ENCODE results near the gene METTL1.

The METTL1 gene

DNA sequence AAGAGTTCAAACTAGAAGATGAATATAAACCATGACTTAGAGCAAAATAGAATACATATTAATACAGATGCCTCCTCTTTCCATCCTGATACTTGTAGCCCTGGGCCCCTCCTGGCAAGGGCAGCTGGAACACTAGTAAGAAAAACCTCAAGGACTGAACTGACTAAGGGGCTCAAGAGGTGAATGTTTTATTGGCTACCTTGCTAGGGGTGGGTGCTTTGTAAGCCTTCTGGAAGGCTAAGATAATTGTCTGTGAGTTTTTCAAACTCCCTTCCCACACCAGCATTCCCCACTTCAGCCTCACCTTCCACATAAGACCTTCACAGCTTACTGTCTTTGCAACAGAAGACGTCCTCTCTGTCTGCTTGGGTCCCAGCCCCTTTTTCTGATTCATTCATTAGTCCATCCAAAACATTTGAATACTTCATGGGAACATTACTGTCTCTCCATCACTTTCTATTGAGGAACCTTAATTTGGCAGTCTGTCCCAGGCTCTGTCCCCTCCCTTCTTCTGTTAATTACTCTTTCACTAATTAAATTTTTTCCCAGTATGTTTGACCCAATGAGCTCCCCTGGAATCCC is 18.1 kb downstream of the METTL1 start:
- no peak for DNase-seq (ENCODE audit: low spot score)

DNA sequence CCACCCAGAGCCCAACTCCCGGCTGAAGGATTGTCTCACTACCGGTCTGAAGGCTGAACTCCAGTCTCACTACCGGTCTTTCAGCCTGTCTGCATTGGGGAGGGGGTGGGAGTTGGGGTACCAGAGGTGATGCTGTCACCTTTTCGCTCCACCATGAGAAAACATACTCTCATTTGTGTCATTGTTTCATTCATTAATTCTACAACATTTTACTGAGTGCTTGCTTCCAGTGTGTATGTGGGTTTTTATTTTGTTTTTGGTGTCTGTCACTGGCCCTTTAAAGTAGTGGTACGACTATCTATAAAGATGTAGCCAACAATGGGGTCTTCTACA is 19.3 kb downstream of the METTL1 start:
- DNase-seq (ENCODE audit: low spot score): no peak

DNA sequence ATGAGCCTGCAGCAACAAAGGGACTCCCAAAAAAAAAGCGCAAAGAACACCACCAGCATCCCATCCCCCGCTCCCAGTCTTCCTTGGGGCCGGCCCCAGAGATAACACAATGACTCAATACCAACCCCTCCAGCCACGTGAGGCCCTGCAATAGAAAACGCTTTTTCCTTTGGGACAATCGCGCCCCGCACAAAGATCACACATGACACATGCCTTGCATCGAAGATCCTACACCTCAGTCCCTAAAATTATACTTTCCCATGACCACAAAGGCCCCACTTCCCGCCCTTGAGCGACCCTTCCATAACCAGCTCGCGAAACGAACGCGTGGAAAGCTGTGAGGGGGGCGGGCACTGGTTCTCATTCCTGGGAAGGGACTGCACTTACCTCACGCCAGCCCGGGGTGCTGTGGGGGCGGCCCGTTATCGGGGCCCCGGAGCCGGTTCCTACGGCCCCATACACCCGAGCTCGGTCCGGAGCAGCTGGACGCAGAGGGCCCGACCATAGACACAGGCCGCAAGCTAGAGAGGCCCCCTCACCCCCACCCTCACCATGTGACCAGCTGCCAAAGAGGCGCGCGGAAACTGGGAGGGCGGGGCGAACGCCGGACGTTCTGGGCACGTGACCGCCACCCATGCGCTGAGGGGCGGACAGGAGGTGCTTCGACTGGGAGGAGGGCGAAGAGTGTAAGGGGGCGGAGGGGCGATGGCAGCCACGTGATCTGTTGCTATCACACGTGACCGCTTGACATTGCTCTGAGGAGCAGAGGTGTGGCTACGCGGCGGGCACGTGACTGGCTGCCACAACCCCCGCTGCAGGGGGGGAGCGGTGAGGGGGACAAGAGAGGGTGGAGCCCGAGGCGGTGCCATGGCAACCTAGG is 19.9 kb downstream of the METTL1 start, which contains the start of gene CDK4:
CDK4 (minus strand) TSS at position 523 of the 880 bp plus-strand sequence. CDS start 593 bp downstream, outside the sequence.
- DNase-seq (ENCODE audit: low spot score): peak; percentile 98

DNA sequence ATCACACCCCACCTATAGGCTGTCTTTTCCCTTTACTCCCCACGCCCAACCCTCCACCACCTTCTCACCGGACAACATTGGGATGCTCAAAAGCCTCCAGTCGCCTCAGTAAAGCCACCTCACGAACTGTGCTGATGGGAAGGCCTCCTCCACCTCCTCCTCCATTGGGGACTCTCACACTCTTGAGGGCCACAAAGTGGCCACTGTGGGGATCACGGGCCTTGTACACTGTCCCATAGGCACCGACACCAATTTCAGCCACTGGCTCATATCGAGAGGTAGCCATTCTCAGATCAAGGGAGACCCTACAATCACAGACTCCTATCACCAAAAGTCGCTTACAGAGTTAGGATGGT is 20.5 kb downstream of the METTL1 start:
- no peak for DNase-seq (ENCODE audit: low spot score)

DNA sequence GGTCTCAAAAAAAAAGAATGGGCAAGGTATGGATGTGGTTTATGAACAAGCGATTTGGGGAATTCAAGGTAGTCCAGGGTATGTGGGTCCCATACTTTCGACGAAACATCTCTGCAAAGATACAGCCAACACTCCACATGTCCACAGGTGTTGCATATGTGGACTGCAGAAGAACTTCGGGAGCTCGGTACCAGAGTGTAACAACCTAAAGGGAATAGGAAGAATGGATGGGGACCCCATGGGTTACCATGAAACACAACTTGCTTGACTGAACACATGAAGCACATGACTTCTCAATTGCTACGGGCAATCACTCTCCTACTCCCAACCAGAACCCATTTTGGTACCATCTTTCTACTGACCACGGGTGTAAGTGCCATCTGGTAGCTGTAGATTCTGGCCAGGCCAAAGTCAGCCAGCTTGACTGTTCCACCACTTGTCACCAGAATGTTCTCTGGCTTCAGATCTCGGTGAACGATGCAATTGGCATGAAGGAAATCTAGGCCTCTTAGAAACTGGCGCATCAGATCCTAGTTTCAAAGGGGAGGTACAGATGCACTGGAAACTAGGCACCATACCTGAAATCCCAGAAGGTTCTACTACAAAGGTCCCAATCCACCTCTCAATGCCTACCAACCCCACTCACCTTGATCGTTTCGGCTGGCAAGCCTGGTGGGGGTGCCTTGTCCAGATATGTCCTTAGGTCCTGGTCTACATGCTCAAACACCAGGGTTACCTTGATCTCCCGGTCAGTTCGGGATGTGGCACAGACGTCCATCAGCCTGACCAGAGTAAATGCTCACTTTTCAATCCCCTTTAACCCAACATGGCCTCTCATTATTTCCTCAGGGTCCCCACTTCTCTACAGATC is 21.1 kb downstream of the METTL1 start:
- DNase-seq (ENCODE audit: low spot score): no peak

DNA sequence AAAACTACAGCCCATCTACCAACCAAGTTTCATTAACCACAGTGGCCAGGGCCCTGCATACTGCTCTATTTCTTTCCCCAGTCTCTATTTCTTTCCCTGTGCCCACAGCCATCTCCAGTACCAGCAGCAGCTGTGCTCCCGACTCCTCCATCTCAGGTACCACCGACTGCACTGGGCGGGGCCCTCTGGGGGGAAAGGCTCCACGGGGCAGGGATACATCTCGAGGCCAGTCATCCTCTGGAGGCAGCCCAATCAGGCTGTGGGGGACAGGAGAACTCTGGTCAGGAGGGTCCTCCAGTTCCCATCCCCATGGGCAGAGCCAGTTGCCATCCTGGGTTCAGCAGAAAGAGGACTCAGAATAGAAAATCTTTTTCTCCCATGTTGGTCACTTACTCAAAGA is 22.8 kb downstream of the METTL1 start:
- DNase-seq (ENCODE audit: low spot score): no peak

DNA sequence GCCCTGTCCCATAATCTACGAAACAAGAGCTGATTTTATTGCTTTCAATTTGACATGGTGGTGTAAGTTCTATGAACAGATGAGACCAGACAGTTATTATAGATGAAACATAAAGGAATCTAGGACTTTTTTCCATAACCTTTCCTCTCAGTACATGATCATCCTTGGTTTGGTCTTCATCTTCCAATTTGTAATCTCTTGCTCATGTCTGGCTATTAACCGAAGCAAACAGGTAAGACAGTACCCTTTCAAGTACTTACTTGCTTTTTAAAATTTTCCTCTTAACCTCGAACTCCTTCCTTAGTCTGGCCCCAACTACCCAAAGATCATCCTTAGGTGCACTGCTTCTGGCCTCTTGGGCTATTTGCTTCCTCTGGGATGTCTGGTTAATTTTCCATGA is 25.9 kb downstream of the METTL1 start:
- no peak for DNase-seq (ENCODE audit: low spot score)

DNA sequence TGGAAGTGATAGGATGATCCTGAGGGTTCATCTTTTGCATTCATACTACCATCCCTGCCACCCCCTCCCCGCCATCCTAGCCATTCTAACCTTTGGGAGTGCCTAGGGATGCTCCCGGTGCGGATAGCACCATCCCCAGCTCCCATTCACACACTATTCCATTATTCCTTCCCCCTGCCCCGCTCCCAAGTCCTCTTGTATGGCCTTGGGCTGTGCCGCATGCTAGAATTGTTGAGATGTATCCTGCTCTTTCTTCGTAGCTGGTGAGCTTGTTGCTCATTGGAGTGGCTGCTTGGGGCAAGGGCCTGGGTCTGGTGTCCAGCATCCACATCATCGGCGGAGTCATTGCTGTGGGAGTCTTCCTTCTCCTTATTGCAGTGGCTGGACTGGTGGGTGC is 26.4 kb downstream of the METTL1 start:
- no peak for DNase-seq (ENCODE audit: low spot score)

DNA sequence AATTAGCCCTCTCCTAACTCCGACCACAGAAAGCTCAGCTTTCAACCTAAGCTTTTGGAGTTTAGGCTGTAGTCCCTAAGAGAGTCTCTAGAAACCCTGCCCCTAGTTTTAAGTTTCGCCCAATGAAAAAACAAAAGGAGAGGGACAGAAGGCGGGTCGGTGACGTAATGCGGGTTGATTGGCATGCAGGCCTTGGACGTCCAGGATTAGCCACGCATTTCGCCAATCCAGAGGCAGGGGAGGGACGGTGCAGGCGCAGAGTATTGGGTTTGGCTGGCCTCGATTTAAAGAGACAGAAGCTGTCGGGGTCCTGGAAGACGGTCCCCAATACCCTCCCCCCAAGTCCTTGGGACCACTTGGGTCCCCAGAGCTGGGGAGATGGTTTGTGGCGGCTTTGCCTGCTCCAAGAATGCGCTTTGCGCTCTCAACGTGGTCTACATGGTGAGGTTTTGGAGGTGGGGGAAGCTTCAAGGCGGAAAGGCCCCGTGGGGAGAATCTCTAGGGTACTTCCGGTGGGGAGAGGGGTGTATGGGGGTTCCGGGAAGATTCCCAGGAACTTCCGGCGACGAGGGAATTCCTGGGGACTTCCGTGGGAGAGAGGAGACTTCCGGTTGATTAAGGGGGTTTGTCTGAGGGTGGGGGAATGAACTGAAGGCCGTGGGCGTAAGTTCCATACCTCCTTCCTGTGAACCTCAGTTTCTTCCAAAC is 27.0 kb downstream of the METTL1 start, which contains the start of gene TSPAN31:
TSPAN31 (plus strand) TSS at position 263 of the 708 bp plus-strand sequence; CDS start at position 379, 116 bp downstream.
- peak; percentile 95 for DNase-seq (ENCODE audit: low spot score)

DNA sequence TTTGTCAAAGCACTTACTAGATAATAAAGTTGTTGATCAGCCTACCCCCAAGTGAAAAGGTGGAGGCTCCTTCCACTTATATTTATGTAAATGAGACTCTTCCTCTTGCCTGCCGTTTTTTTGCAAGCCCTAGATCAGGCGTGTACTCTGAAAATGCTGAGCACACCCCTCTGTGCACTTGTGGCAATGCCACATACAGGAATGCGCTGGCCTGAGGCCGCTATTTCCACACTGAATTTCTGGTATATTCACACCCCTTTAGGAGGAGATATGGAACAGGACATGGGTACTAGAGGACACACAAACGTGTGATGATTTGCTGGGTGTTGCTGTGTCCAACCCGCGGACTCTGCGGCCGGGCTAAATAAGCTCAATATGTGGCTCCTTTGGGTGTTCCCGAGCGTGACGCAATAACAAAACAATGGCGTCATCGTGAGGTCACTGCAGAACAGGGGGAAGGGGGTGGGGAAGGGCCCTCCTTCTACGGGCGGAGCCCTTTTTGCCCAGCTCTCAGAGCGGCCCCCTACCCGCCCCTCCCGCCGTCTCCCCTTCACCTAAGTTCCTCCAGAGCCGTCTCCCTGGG is 27.6 kb downstream of the METTL1 start:
- peak; percentile 83 for DNase-seq (ENCODE audit: low spot score)

DNA sequence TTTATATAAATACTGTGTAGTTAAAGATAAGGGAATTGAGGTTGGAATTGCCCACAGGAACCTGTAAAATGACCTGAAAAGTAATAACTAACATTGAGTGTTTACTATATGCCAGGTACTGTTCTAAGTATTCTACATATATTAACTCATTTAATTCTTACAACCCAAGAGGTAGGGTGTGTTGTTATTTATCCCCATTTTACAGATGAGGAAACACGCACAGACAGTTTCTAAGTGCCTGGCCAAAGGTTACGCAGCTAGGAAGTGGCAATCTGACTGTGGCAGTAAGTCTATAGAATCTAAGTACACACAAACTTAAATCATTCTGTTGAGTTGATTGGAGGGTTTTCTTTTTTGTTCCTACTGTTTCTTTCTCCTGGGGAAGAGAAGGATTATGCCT is 28.1 kb downstream of the METTL1 start:
- DNase-seq (ENCODE audit: low spot score): no peak

DNA sequence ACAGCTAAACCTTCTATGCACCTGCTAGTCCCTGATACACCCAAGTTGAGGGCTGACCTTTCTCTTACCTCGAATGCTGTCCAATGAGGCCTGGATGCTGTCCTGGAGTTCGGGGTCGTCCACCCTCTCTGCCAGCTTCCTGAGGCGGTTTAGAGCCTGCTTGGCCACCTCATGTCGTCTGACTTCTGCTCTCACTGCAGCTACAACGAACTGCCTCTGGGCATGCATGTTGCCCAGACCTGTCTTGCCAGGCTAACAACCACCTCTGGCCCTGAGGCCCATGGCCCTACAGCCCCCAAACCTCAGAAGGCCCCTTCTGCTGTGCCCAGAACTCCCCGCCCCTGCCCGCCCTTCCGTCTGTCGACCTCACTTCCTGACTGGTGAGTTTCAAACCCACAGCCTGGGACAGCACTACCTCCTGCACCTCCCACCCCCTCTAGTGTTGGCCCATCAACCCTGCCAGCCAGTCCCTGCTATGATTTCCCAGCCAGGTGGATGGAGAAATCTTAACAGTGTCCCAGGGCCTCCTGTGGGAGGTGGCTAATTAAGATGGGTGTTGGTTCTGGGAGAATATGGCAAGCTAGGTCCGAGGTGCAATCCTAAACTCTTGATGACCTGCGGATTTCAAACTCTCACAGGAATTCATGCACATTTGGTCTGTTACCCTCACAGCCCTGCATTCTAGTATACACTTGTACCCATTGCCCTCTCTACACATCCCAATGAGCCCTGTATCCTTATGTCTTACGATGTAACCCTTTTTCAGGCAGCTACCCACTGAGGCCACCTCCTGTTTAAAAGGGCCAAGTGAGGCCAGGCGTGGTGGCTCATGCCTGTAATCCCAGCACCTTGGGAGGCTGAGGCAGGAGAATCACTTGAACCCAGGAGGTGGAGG is 29.8 kb downstream of the METTL1 start:
- DNase-seq (ENCODE audit: low spot score): no peak

DNA sequence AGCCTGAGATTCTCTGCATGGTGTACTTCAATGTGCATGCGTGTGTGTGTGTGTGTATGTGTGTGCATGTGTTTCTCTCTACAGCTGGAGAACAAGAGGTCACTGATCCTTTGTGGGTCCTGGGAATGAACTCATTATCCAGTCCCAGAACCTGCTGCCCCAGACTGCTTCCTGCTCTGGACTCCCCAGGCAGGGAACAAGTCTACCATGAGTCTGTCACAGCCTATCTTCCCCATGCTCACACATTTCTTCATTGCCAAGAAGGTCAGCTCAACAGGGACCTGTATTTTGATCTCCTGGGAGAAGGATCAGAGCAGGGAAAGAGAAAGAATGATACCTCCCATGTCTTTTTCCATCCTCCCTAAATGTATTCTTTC is 30.5 kb downstream of the METTL1 start:
- no peak for DNase-seq (ENCODE audit: low spot score)

DNA sequence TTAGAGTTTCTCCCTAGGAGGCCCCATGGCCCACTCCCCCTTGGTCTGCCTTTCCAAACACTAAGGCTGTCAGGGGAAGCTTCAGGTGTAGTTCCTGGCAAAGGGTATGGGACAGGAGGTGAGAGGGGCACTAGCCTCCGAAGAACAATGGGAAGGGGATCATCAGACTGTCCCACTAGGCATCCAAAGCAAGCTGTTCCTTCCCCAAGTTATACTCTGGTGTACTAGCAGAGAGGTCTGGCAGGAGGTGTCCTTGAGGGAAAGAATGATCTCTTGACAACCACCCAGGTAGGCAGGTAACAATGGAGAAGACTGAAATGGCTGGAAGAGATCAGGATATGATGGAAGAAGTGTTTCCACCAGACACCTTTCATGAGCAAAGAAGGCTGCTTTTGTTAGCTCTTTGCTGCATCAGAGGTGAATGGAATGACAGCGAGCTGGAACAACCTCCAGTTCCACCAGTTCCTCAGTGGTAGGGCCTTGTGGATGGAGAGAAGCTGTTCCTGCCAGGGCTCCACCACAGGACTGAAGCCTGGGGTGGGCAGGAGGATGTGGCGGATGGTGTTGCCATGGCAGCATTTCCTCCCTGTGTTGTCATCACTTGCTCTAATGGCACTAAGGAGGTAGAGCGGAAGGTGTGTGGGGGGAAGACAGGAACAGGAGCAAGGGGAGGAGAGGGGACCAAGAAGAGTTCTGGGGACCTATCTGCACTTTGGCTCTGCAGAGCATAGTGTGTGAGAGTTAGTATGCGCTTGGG is 31.1 kb downstream of the METTL1 start:
- no peak for DNase-seq (ENCODE audit: low spot score)

DNA sequence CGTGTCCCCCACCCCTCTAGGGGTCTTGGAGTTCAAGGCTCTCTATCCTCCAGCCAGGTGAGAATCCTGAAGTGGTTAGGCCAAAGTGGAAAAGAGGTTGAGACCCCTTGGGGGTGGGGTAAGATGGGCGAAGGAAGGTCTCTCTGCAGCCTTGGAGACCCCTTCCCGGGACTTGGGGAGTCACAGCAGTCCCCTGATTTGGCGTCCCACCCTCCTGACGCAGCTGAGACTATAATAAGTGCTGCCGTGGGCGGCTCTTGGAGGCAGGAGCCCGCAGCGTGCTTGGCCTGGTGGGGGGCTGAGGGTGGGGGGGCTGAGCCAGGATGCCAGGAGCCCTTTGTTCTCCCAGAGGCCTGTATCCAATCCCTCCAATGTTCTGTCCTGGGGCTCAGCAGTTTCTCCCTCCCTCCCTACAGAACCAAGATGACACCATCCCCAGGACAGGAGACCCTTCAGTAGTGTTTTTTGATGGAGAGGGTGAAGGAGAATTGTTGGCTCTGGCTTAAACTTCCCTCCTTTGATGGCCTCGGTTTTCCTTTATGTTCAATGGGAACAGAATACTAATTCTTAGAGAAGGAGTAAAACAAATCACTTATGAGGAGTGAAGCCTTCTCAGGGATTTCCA is 31.9 kb downstream of the METTL1 start:
- DNase-seq (ENCODE audit: low spot score): no peak

DNA sequence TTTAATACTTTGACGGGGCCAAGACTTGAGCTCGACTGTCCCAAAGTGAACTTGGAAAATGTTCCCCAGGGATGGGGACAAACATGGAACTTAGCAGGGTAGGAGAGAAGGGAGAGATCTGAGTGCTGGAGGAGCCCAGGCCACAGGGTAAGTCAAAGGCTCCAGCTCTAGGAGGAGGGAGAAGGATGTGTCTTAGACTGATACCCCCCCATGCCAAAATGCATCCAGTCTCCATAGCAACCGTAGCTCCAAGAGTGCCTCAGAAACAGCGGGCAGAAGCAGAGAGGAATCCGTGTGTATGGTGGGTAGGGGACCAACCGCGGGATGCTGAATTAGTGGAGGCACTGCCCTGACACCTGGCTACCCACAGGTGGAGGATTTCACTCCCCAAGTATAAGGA is 32.5 kb downstream of the METTL1 start:
- no peak for DNase-seq (ENCODE audit: low spot score)

DNA sequence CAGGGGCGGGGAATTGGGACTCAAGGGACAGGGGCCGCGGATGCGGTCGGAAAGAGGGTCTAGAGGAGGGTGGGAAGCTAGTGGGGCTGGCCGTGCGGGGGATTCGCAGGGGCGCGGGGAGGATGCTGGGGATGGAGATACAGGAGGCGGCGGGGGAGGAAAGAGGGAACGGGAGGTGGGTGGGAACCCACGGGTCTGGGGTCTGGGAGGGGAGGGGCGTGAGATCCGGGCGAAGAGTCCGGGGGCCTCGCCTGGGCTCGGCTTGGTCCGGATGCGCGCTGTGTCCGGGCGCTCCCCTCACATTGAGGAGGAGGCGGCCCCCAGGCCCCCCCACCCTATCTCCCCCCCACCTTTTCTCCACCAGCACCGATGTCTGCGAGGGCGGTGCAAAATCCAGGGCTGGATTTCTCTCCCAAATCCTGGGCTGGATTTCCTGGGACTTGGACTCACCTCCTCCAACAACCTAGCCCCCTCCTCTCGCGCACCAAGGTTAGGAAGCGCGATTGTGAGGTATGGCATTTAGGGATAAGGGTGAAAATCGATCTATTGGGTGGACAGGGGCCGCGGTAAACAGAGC is 33.2 kb downstream of the METTL1 start, which contains the start of gene AGAP2:
AGAP2 (minus strand) TSS at position 82 of the 577 bp plus-strand sequence. CDS start 496 bp downstream, outside the sequence.
- no peak for DNase-seq (ENCODE audit: low spot score)

DNA sequence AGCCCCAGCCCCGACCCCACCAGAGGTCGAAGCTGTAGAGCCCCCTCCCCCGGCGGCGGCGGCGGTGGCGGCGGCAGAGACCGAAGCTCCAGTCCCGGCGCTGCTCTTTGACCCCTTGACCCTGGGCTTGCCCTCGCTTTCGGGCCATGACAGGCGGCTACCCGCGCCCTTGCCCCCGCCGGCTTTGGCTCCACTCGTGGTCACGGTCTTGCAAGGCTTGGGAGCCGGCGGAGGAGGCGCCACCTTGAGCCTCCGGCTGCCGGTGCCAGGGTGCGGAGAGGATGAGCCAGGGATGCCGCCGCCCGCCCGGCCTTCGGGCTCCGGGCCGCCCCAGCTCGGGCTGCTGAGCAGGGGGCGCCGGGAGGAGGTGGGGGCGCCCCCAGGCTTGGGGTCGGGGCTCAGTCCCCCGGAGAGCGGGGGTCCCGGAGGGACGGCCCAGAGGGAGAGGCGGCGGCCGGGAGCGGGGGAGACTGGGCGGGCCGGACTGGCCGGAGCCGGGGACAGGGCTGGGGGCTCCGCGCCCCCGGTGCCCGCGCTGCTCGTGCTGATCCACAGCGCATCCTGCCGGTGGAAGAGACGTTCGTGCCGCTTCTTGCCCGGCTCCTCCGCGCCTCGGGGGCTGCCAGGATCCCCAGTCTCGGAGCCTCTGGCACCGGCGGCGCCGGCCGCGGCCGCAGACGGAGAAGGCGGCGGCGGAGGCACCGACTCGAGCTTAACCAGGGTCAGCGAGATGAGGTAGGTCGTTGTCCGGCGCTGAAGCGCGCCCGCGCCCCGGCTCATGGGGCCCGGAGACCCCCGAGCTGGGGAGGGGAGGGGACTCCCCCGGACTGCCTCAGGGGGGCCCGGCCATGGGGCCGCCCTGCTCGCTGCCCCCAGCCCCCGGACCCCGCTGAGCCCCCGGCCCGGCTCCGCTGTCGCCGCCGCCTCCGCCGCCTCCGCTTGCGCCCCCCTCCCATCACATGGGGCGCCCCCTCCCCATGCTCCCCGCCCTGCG is 34.1 kb downstream of the METTL1 start:
- DNase-seq (ENCODE audit: low spot score): peak; percentile 57
